TTC549 (cell line): ENCODE results near the gene FASTKD2.

Experiments used
- FAIRE-seq: peaks from 2 replicates; lab custom pipeline; 2012; peaks lifted over from hg19 to GRCh38; lab: Jason Lieb, UNC

FASTKD2 gene

DNA sequence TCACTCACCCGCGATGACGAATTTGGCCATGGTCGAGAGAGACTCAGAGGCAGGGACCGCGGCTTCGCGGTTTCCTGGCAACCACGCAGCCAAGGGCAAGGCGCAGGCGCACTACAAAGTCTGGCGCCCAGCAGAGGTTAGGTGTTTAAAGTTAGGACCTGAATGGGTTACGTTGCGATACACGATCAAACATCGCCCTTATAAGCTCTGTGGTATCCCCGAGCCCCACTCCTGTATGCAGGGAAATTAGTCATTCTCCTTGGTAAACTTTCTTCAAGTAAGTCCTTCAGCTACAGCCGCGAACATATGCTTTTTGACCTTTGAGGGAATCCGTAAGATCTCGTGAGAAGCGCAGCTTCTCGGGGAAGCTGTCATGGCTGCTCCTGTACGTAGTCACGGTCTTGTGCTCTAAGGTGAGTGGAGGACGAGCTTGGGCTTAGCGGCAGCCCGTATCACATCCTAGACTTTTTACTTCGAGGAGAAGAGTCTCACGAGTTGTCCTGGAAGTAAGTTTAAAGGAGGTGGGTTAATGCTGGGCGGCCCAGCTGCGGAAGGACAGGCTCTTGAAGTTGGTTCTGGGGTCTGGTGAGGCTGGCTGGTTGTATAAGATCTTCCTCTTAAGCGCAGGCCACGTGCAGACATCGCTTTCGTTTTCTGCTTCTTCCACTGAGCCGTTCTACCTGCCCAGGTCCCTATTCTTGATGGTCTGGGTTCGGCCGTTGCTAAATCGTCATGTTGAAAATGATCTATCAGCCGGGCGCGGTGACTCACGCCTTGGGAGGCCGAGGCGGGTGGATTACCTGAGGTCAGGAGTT is at the start of gene FASTKD2, which contains the start of gene MDH1B:
Gene FASTKD2, plus strand, starts transcription at position 365 of the 815 bp plus-strand sequence. CDS start 1,088 bp downstream, outside the sequence.
Gene MDH1B, minus strand, starts transcription at position 87 of the 815 bp plus-strand sequence. Its CDS starts 57 bp downstream, at position 30.
- FAIRE-seq = no peak

DNA sequence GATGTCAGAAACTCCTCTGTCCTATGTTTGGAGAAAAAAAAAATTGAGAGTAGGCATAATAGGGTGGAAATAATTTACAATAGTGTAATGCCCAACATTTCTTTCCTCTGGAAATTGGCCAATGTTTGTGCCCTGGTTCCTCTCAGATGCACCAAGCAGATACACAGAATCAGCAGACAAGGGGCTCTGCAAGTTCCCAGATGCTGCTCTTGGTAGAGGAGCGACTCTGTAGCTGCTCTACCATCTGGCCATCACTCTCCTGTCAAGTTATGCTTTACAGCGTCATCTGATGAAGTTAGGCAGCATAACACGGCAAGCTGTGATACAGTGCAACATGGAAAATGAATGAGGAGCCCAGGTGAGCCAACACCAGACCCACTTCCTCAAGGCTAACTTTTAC is 48.8 kb upstream of the FASTKD2 start:
- FAIRE-seq = no peak

DNA sequence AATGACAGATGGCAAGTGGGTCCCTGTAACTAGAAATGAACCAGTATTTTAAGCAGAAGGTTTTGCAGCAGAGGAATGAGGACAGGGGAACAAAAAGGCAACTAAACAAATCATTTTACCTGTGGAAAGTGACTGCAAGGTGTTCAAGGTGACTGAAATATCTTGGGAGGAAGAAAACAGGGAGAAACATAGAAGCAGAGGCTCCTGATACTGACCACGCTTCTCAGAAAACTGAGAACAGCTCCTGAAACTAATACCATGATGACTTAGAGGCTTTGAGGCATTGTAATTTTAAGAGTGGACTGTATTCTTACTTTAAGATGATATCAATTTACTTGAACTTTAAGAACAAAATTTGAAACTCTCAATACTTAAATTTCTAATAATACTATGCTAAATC is 47.1 kb upstream of the FASTKD2 start, which contains the start of gene DYTN:
Gene DYTN, minus strand, starts transcription at position 101 of the 400 bp plus-strand sequence. CDS start 117 bp downstream, outside the sequence.
- no peak for FAIRE-seq

DNA sequence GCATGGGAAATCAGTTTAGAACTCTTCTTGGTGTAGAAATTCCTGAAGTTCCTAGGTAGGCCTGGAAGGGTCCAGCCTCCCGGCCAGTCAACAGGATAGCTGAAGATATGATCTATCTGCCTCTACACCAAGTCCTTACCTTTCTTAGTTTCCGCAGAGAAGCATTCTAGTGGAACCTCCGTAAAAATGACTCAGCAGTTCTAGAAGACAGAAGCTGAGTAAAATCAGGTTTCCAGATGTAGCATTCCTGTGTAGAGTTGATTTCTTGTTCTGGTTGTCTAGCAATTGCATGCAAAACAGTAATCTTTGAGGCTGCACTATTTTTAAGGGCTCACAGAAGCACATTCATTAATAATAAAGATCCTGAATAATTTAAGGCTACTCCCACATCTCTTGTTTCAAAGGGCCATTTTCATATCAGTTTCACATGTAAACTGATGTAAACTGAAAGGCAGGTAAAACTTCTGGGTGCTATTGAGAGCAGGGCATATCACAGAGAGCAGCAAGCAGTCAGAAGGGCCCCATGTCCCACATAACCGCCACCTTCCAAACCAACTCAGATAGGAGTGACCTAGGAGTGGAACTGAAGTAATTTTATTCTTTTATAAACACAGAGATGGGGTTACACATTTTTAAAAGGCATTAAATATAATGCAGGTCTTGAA is 44.0 kb upstream of the FASTKD2 start:
- no peak for FAIRE-seq

DNA sequence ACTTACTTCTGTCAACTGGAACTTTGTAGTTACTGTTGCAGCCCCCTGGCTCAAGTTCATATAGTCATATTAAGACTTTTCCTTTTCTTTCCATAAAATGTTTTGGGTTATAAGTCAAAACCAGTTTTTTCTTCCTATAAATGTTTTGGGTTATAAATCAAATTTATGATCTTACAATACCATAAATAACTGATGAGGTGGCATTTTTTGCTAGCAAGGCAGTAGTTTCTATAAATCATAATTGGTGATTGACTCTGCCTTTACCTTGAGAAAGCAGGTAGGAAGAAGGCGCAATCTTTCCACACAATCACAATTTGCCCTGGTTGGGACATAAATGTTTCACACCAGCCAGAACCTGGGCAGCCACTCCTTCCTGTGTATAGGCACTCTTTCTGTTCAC is 42.1 kb upstream of the FASTKD2 start:
- FAIRE-seq = no peak

DNA sequence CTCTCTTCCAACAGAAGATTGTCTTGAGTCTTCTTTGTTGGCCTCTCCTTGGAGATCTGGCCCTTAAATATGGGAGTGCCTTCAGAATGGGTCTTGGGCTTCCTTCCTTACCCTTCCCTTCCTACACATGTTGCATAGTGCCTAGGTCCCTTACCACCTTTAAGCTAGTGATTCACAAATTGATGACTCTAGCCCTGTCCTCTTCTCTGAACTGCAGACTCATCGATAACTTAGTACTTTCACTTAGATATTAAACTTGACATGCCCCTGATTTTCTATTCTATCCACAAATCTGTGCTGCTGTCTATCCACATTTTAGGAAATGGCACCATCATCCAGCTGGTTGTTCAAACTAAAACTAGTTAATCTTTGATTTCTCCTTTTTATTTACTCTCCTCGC is 38.1 kb upstream of the FASTKD2 start:
- FAIRE-seq = no peak

DNA sequence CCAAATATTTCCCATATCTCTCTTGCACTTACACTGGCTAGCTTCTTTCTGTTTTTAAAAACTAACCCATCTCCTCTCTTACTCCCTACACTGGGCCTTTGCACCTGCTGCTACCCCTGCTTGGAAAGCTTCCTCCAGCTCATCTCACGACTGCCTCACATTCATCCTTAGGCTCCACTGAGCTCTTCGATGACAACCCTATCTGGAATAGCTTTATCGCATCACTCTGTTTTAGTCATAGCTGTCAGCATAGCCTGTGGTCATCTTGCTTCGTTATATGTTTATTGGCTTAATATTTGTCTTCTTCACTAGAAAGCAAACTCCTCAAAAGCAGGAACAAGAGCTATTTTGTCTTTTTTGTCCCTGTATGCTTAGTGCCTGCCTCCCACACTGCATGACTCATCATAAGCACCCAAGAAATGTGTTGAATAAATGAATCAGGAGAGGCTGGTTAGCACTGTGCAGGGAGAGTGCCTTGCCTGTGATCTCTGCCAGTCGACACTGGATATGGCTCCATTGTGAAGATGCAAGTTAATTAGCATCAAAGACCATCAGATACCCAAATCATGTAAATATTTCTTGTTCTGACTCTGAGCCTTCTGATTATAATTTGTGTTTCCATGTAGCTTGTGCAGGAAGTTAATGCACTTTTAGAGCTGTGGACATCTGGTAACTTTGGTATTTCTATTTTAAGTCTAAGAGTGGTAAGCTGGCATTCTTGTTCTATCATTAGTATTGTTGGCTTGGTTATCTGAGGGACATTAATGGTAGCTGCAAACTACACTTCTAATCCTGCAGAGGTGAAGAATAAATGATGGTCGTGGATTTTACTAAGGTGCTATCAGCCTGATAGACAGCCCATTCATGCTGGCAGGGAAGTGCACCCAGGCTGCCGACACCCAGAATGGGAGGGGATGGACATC is 36.9 kb upstream of the FASTKD2 start:
- FAIRE-seq = no peak

DNA sequence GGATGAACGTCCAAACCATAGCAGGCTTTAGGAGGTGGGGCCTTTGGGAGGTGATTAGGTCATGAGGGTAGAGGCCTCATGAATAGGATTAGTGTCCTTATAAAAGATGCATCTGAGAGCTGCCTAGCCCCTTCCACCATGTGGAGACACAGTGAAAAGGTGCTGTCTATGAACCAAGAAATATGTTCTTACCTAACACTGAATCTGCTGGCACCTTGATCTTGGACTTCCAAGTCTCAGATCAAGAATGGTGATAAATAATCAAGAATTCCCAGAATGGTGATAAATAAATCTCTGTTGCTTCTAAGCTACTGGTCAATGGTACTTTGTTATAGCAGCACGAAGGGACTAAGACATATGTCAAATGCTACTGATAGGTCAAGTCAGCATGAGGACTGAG is 32.1 kb upstream of the FASTKD2 start:
- no peak for FAIRE-seq

DNA sequence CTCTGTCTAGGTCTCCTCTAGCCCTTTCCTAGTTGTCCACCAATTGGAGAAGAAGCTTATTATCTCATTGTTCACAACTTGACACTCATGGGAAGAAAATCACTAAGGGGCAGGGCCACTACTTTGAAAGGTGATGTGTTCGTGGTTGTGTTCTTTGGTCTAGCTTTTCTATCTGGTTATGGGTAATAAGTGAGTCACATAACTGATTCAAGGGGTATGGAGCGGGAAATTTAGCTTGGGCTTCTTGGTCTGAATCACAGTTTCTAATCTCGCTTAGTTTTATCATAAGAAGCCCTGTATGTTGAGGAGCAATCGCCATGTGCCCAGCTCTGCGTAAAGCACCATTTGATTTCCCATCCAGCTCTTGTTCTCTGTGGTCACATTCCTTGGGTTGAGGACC is 28.5 kb upstream of the FASTKD2 start:
- FAIRE-seq = no peak

DNA sequence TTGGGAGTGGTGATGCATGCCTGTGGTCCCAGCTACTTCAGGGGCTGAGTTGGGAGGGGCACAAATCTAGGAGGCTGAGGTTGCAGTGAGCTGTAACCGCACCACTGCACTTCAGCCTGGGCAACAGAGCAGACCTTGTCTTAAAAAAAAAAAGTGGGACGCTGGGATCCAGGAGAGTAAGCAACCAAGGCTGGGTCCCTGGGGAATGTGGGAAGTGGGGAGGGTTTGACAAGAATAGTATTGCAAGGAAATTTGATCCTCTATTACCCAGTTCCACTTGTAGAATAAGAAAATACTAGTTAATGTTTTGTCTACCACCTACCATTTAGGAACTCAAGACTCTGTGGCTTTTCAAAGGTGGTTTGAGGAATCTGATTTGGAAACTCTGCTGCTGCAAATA is 26.1 kb upstream of the FASTKD2 start:
- no peak for FAIRE-seq

DNA sequence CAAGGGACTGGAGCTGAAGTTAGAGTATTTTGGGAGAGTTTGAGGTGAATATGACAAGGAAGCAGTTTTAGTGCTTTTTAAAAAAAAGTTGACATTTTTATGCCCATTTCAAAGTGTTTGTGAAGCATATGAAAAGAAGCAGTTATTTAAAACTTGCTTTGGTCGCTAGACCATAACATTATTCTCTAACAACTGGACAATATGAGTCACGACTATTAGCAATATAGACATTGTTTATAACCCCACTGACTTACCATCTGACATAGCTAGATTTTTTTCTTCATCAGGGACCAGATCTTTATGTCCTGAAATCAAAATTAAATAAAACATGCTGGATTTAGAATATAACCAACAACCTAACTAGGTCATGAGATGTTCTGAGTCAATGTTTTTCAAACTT is 24.6 kb upstream of the FASTKD2 start:
- FAIRE-seq = no peak

DNA sequence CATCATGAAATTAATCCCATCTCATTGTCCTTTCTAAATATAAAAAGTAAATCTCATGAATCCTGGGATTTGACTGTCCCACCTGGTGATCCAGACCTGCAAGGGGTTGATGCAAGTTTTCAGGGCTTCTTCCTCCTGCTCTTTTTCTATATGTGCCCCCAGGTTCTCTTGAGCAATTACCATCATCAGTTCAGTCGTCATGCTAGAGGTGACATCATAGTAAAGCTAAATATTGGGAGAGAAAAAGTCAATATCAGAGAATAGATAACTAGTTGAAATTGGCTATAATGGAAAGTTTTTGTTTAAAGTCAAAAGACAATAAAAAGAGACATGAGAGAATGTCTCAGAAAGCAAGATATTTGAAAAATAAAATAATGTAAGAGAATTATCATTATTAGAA is 8.6 kb upstream of the FASTKD2 start:
- no peak for FAIRE-seq

DNA sequence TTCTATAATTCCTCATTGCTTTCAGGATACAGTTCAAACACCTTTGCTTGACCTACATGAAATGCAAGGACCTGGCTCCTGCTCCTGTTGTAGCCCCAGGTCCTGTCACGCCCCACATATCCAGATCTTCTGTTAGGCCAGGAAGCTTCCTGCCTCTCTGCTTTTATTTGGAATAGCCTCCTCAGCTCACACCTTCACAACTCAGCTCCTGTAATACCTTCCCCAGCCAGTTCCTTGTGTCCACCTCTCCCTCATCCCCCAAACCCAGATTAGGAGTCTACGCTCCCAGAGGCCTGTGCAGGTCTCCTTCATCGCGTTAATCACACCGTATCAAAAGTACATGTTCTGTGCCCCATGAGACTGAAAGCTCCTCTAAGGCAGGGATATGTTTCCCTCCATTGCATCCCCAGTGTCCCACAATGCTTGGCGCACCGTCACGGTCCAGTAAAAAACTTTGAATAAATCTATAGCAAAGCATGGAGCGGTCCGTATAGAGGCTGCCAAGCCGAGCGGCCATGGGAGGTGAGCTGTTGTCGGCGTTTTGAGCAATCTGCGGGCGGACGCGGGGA is 649 bp upstream of the FASTKD2 start:
- no peak for FAIRE-seq

DNA sequence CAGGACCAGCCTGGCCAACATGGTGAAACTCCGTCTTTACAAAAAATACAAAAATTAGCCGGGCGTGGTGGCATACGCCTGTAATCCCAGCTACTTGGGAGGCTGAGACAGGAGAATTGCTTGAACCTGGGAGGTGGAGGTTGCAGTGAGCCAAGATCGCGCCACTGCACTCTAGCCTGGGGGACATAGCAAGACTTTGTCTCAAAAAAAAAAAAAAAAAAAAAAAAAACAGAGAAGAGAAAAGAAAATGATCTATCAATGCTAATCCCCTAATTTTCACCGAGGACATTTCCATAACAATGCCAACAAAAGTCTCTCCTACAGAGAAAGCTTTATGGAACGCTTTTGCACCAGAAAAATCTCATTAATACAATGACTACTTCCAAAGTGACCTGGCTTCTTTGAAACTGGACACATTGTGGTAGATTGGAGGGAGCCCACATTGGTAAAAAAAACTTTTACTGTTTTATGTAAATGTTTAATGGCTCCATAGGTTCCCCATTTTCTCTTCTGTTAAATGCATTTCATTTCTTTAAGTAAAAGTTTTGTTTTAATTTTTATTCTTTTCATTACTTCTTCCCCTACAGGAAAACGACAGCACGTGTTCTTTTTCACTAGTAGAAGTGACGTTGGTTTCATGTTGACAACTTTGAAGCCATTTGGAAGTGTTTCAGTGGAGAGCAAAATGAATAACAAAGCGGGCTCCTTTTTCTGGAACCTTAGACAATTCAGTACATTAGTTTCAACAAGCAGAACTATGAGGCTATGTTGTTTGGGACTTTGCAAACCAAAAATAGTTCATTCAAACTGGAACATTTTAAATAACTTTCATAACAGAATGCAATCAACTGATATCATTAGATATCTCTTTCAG is 888 bp downstream of the FASTKD2 start:
- FAIRE-seq = no peak

DNA sequence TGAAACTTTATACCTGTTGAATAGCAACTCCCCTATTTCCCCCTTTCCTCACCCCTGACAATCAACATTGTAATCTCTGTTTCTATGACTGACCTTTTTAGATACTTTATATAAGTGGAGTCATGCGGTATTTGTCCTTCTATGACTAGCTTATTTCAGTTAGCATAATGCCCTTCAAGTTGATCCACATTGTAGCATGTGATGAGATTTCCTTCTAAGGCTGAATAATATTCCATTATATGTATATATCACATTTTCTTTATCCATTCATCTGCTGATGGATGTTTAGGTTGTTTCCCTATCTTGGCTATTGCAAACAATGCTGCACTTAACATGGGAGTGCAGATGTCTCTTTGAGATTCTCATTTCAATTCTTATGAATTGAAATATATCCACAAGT is 9.5 kb downstream of the FASTKD2 start:
- FAIRE-seq = no peak

DNA sequence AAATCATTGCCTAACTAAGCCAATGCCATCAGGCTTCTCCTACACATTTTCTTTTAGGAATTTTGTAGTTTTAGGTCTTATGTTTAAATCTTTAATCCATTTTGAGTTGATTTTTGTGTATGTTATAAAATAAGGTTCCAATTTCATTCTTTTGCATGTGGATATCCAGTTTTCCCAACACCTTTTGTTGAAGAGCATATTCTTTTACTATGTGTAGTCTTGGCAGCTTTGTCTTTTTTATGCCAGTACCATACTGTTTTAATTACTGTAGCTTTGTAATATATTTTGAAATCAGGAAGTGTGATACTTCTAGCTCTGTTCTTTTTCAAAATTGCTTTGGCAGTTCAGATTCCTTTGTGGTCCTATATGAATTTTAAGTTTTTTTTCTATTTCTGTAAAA is 11.0 kb downstream of the FASTKD2 start:
- no peak for FAIRE-seq

DNA sequence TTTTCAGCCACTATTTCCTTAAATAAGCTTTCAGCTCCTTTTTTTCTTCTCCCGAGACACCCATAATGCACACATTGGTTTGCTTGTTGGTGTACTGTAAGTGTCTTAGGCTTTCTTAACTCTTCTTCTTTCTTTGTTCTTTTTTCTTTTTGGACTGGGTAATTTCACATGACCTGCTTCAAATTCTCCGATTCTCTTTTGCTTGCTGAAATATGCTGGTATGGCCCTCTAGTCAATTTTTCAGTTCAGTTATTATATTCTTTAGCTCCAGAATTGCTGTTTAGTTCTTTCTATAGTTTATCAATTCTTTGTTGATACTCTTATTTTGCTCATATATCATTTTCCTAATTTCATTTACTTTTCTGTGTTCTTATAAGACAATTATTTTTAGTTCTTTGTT is 15.3 kb downstream of the FASTKD2 start:
- FAIRE-seq = no peak

DNA sequence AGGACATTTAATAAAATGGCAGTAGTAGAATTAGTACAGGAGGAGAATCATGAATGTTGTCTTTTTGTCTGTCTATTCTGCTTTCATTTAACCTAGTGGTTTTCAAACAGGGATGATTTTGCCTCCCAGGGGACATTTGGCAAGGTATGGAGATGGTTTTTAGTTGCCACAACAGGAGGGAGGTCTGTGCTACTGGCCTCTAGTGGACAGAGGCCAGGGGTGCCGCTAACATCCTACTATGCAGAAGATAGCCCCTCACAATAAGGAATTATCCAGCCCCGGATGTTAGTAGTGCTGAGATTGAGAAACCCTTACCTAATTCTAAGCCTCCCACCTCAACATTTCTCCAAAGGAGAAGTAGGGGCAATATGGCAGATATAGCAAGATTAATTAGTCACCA is 18.3 kb downstream of the FASTKD2 start:
- no peak for FAIRE-seq

DNA sequence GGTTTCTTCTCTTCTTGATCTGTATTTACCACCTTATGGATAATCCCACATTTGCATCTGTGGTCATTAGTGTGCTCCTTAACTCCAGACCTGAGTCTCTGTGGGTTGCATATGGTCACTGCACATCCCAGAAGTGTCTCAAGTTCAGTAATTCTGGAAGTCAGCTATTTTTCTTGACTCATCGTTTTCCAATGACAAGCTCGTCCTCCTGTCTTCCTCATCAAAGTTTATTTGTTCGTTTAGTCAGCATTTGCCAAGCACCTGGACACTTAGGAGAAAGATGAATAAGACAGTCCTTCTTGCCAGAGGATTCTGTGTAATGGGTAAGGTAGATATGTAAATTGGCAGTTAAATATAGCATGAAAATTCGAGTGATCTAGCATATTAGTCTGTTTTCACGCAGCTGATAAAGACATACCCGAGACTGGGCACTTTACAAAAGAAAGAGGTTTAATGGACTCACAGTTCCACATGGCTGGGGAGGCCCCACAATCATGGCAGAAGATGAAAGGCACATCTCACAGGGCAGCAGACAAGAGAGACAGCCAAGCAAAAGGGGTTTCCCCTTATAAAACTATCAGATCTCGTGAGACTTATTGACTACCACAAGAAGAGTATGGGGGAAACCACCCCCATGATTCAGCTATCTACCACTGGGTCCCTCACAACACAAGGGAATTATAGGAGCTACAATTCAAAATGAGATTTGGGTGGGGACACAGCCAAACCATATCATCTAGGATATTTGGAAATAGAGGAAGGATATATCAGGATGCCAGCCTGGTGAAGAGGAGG is 19.4 kb downstream of the FASTKD2 start:
- FAIRE-seq = no peak

DNA sequence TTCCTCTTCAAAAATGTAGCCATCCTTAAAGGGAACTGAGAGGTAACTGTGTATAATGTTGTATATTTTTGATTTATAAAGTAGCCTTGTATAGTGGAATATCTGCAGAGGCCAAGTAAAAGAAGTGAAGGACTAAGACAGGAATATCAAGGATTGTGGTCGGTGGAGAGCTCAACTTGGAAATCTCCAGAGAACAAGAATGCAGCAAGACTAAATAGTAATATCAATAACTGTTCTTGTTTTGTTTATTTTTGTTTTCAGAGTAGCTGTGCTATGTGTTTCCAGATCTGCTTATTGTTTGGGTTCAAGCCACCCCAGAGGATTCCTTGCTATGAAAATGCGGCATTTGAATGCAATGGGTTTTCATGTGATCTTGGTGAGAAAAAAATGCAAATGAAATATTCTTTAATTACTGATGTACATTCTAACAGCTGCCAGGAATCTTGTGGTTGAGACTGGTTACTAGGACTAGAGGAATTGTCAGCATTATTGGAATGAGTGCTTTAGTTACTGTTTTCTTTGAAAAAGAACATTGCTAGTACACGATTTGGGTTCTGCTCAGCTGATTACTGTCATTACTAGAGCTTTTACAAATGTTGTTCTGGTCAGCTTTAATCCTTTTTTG is 25.0 kb downstream of the FASTKD2 start:
- no peak for FAIRE-seq
